Measurements from ENCODE around the gene ZNF784. TPM values are rescaled to one million over a fixed set of nuclear protein-coding genes. Genes with fewer than 3 reads are reported as not detected.

The ZNF784 gene
- total and polyA plus RNA-seq, 2 of the 13 experiments (the other 11 are each of a cell fraction or from before 2014, with no cell fraction given), result 4.1 to 4.2 TPM

DNA sequence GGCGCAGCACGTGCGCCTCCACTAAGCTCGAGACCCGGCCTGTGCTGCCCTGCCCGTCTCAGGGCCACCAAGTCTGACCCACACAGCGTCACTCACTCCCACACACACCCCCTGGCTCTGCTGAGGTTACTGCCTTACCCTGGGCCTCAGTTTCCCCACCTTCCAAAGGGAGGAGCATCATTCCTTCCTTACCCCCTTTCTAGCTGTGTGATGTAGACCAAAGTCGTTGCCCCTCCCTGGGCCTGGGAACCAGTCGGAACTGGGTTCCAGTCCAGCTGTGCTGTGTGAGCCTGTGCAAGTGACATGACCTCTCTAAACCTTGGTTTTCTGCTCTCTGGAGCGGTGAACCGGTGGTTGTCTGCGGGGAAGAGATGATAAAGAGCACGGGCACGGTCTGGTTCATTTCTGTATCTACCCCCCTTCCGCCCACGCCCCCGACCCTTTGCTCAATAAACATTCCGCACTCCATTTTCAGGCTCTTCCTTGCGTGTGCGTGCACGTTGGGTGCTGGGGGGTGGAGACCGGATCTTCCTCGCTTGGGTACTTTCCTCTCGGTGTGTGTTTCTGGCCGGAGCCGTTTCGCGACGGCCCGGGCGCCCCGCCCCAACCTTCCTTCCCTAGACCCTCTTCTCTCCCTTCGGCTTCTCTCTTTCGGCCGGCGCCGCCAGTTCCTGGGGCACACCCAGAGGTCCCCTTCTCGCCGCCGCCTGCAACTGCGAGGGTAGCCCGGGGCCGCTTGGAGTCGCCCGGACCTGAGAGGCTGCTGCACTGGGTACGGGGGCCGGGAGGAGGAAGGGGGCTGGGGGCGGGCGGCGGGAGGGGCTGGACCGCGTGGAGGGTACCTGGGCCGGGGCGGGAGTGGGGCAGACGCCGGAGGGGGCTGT is 18.9 kb upstream of the ZNF784 start, which contains the start of gene ZNF581 (continued):
- TF ChIP-seq, protein P1, sequence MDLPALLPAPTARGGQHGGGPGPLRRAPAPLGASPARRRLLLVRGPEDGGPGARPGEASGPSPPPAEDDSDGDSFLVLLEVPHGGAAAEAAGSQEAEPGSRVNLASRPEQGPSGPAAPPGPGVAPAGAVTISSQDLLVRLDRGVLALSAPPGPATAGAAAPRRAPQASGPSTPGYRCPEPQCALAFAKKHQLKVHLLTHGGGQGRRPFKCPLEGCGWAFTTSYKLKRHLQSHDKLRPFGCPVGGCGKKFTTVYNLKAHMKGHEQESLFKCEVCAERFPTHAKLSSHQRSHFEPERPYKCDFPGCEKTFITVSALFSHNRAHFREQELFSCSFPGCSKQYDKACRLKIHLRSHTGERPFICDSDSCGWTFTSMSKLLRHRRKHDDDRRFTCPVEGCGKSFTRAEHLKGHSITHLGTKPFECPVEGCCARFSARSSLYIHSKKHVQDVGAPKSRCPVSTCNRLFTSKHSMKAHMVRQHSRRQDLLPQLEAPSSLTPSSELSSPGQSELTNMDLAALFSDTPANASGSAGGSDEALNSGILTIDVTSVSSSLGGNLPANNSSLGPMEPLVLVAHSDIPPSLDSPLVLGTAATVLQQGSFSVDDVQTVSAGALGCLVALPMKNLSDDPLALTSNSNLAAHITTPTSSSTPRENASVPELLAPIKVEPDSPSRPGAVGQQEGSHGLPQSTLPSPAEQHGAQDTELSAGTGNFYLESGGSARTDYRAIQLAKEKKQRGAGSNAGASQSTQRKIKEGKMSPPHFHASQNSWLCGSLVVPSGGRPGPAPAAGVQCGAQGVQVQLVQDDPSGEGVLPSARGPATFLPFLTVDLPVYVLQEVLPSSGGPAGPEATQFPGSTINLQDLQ (CRISPR knock-in tag; IDR thresholded peaks at IDR 0.05), result no peak
- TF ChIP-seq SALL2 (CRISPR knock-in tag; IDR thresholded peaks at IDR 0.05) (peak; percentile 9), ZFY (CRISPR knock-in tag; IDR thresholded peaks at IDR 0.05) (peak; percentile 40; the same call in 1 of the 2 replicates), KAT8 (CRISPR knock-in tag; IDR thresholded peaks at IDR 0.05) (peak; percentile 90), ZNF451 (CRISPR knock-in tag; IDR thresholded peaks at IDR 0.05) (0 out of 2 replicates have a peak, but pooled peaks have one; percentile 45), SCMH1 (CRISPR knock-in tag; IDR thresholded peaks at IDR 0.05; ENCODE audit: borderline replicate concordance) (no peak), ZNF589 (CRISPR knock-in tag; conservative IDR thresholded peaks at IDR 0.05) (no peak), SMC3 (IDR thresholded peaks at IDR 0.05; ENCODE audit: low read length) (no peak), ZNF619 (CRISPR knock-in tag; IDR thresholded peaks at IDR 0.05) (peak; percentile 42; the same call in 1 of the 2 replicates), PRMT3 (CRISPR knock-in tag; IDR thresholded peaks at IDR 0.05; ENCODE audit: borderline replicate concordance, low read depth) (no peak), ZNF761 (CRISPR knock-in tag; conservative IDR thresholded peaks at IDR 0.05) (peak; percentile 48; the same call in 1 of the 2 replicates), GABPB1 (CRISPR knock-in tag; IDR thresholded peaks at IDR 0.05) (peak; percentile 94)
- TF ChIP-seq, protein P2, sequence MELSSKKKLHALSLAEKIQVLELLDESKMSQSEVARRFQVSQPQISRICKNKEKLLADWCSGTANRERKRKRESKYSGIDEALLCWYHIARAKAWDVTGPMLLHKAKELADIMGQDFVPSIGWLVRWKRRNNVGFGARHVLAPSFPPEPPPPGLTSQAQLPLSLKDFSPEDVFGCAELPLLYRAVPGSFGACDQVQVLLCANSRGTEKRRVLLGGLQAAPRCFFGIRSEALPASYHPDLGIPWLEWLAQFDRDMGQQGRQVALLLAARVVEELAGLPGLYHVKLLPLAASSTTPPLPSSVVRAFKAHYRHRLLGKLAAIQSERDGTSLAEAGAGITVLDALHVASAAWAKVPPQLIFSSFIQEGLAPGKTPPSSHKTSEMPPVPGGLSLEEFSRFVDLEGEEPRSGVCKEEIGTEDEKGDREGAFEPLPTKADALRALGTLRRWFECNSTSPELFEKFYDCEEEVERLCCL (CRISPR knock-in tag; IDR thresholded peaks at IDR 0.05; ENCODE audit: borderline replicate concordance), result peak; percentile 60; the same call in 1 of the 2 replicates
- TF ChIP-seq, protein P3, sequence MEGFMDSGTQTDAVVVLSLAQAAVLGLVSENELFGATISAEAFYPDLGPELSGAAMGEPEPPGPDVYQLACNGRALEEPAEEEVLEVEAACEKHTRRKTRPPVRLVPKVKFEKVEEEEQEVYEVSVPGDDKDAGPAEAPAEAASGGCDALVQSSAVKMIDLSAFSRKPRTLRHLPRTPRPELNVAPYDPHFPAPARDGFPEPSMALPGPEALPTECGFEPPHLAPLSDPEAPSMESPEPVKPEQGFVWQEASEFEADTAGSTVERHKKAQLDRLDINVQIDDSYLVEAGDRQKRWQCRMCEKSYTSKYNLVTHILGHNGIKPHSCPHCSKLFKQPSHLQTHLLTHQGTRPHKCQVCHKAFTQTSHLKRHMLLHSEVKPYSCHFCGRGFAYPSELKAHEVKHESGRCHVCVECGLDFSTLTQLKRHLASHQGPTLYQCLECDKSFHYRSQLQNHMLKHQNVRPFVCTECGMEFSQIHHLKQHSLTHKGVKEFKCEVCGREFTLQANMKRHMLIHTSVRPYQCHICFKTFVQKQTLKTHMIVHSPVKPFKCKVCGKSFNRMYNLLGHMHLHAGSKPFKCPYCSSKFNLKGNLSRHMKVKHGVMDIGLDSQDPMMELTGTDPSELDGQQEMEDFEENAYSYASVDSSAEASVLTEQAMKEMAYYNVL (CRISPR knock-in tag; IDR thresholded peaks at IDR 0.05; ENCODE audit: borderline replicate concordance), result 0 out of 2 replicates have a peak, but pooled peaks have one; percentile 18
- TF ChIP-seq, protein P4, sequence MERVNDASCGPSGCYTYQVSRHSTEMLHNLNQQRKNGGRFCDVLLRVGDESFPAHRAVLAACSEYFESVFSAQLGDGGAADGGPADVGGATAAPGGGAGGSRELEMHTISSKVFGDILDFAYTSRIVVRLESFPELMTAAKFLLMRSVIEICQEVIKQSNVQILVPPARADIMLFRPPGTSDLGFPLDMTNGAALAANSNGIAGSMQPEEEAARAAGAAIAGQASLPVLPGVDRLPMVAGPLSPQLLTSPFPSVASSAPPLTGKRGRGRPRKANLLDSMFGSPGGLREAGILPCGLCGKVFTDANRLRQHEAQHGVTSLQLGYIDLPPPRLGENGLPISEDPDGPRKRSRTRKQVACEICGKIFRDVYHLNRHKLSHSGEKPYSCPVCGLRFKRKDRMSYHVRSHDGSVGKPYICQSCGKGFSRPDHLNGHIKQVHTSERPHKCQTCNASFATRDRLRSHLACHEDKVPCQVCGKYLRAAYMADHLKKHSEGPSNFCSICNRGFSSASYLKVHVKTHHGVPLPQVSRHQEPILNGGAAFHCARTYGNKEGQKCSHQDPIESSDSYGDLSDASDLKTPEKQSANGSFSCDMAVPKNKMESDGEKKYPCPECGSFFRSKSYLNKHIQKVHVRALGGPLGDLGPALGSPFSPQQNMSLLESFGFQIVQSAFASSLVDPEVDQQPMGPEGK (CRISPR knock-in tag; IDR thresholded peaks at IDR 0.05), result peak; percentile 92
- TF ChIP-seq, protein P5, sequence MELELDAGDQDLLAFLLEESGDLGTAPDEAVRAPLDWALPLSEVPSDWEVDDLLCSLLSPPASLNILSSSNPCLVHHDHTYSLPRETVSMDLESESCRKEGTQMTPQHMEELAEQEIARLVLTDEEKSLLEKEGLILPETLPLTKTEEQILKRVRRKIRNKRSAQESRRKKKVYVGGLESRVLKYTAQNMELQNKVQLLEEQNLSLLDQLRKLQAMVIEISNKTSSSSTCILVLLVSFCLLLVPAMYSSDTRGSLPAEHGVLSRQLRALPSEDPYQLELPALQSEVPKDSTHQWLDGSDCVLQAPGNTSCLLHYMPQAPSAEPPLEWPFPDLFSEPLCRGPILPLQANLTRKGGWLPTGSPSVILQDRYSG (CRISPR knock-in tag; IDR thresholded peaks at IDR 0.05), result peak; percentile 20; the same call in 1 of the 2 replicates
- TF ChIP-seq, protein P6, sequence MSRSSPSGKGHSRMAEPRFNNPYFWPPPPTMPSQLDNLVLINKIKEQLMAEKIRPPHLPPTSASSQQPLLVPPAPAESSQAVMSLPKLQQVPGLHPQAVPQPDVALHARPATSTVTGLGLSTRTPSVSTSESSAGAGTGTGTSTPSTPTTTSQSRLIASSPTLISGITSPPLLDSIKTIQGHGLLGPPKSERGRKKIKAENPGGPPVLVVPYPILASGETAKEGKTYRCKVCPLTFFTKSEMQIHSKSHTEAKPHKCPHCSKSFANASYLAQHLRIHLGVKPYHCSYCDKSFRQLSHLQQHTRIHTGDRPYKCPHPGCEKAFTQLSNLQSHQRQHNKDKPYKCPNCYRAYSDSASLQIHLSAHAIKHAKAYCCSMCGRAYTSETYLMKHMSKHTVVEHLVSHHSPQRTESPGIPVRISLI (CRISPR knock-in tag; IDR thresholded peaks at IDR 0.05; ENCODE audit: borderline replicate concordance), result peak; percentile 26; the same call in 1 of the 2 replicates

Data from HepG2 (cell line).